ENCODE measurements around the gene TTI1. TPM values are rescaled to one million over a fixed set of nuclear protein-coding genes. Genes with fewer than 3 reads are reported as not detected.

TTI1 gene
- total and polyA plus RNA-seq, 2 experiments from 2014 or later: 17.8 to 56.4 TPM

DNA sequence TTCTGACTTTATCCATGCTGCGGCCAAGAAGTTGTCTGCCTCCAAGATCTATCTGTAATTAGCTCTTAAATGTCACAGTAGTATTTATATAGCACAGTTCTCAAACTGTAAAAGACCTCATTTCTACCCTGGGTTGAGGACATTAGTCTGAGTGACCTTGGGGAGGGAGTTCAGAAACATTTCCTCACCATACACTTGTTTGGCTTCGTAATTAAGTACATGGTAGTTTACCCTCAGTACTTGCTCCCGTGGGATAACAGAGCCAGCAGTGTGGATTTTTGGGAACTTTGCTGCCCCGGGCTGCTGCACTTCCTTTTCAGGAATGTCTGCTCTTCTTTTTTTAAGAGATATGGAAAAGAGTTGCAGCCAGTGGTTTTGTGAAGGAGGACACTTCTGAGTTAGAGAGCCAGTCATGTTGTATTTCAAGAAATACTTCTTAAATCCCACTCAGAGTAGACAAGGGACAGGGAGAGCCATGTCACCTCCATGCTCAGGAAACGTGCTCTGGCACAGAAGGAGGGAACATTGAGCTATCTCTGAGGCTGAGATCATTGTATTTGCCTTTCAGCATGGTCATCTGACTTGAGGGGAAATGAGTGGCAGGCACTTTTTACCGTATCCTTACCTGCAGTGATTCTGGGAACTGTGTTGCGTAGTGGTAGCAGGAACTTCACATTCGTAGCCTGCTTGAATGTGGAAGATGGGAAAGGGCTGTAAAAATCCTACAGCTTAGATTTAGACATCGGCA is 33.9 kb upstream of the TTI1 start:
- TF ChIP-seq ZNF331 (CRISPR knock-in tag; IDR thresholded peaks at IDR 0.05; ENCODE audit: low read depth) (no peak), CREB1 (CRISPR knock-in tag; IDR thresholded peaks at IDR 0.05; ENCODE audit: low read depth) (no peak)
- Histone ChIP-seq H3K9me2 (ENCODE audit: insufficient read depth) (no peaks in the 10 kb centered on the region), H2AFZ (no peak overlapping the region), H4K20me1 (replicated peaks; ENCODE audit: insufficient read depth) (peaks cover 7% of the 10 kb centered on the region; the same call in 1 of the 2 replicates), H3K79me2 (replicated peaks; ENCODE audit: insufficient read depth) (0 out of 2 replicates have a peak, but pooled peaks cover 2% of the 10 kb centered on the region), H3K27me3 (ENCODE audit: insufficient read depth) (no peaks in the 10 kb centered on the region), H3K36me3 (ENCODE audit: insufficient read depth) (peaks cover 41% of the 10 kb centered on the region), H3K4me3 (no peak overlapping the region), H3K4me1 (ENCODE audit: insufficient read depth) (no peaks in the 10 kb centered on the region), H3F3A (replicated peaks; ENCODE audit: low read depth) (no peaks in the 10 kb centered on the region), H3K27ac (ENCODE audit: low read depth) (no peak overlapping the region), H3K4me2 (no peak overlapping the region)
- H3K4me1 Mint-ChIP-seq: no peaks in the 10 kb centered on the region
- no peak for DNase-seq (ENCODE audit: low spot score)
- no peak overlapping the region for H3K4me3 Mint-ChIP-seq
- no peak for ATAC-seq
- no peak overlapping the region for H3K27ac Mint-ChIP-seq
- peaks cover 57% of the 10 kb centered on the region for H3K36me3 Mint-ChIP-seq (ENCODE audit: low read depth)
- no peaks in the 10 kb centered on the region for H3K27me3 Mint-ChIP-seq (ENCODE audit: insufficient read depth, low read depth, poor library complexity)
- H3K9me3 Mint-ChIP-seq: no peaks in the 10 kb centered on the region

GRCh38 chr20:38065764-38066375 is 32.6 kb upstream of the TTI1 start:
- H3K36me3 ChIP-seq (ENCODE audit: insufficient read depth): peaks cover 41% of the 10 kb centered on the region
- H3F3A ChIP-seq (replicated peaks; ENCODE audit: low read depth): no peaks in the 10 kb centered on the region
- no peaks in the 10 kb centered on the region for H3K27me3 ChIP-seq (ENCODE audit: insufficient read depth)
- ATAC-seq (no peak), DNase-seq (ENCODE audit: low spot score) (no peak)
- peaks cover 7% of the 10 kb centered on the region; the same call in 1 of the 2 replicates for H4K20me1 ChIP-seq (replicated peaks; ENCODE audit: insufficient read depth)
- H3K4me1 ChIP-seq (ENCODE audit: insufficient read depth): no peaks in the 10 kb centered on the region
- no peak overlapping the region for H3K4me2 ChIP-seq
- Mint-ChIP-seq H3K9me3 (no peaks in the 10 kb centered on the region), H3K27me3 (ENCODE audit: insufficient read depth, low read depth, poor library complexity) (no peaks in the 10 kb centered on the region), H3K36me3 (ENCODE audit: low read depth) (peaks cover 47% of the 10 kb centered on the region), H3K4me3 (no peak overlapping the region), H3K4me1 (no peaks in the 10 kb centered on the region), H3K27ac (no peak overlapping the region)
- H3K4me3 ChIP-seq: no peak overlapping the region
- no peaks in the 10 kb centered on the region for H3K9me2 ChIP-seq (ENCODE audit: insufficient read depth)
- H2AFZ ChIP-seq: no peak overlapping the region
- no peak overlapping the region for H3K27ac ChIP-seq (ENCODE audit: low read depth)
- no peak for TF ChIP-seq CTCF (conservative IDR thresholded peaks at IDR 0.05; ENCODE audit: low read depth in 2 of 2)
- TF ChIP-seq ZNF114 (CRISPR knock-in tag; IDR thresholded peaks at IDR 0.05): no peak
- TF ChIP-seq, protein P1, sequence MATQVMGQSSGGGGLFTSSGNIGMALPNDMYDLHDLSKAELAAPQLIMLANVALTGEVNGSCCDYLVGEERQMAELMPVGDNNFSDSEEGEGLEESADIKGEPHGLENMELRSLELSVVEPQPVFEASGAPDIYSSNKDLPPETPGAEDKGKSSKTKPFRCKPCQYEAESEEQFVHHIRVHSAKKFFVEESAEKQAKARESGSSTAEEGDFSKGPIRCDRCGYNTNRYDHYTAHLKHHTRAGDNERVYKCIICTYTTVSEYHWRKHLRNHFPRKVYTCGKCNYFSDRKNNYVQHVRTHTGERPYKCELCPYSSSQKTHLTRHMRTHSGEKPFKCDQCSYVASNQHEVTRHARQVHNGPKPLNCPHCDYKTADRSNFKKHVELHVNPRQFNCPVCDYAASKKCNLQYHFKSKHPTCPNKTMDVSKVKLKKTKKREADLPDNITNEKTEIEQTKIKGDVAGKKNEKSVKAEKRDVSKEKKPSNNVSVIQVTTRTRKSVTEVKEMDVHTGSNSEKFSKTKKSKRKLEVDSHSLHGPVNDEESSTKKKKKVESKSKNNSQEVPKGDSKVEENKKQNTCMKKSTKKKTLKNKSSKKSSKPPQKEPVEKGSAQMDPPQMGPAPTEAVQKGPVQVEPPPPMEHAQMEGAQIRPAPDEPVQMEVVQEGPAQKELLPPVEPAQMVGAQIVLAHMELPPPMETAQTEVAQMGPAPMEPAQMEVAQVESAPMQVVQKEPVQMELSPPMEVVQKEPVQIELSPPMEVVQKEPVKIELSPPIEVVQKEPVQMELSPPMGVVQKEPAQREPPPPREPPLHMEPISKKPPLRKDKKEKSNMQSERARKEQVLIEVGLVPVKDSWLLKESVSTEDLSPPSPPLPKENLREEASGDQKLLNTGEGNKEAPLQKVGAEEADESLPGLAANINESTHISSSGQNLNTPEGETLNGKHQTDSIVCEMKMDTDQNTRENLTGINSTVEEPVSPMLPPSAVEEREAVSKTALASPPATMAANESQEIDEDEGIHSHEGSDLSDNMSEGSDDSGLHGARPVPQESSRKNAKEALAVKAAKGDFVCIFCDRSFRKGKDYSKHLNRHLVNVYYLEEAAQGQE (IDR thresholded peaks at IDR 0.05; ENCODE audit: unreplicated experiment): no peak
- 0 out of 2 replicates have a peak, but pooled peaks cover 2% of the 10 kb centered on the region for H3K79me2 ChIP-seq (replicated peaks; ENCODE audit: insufficient read depth)
